ENCODE data around the gene DDX56. TPM values are rescaled to one million over a fixed set of nuclear protein-coding genes. Genes with fewer than 3 reads are reported as not detected.

The DDX56 gene
- total and polyA plus RNA-seq, 9 of the 15 experiments (the other 6 are each of a cell fraction or from before 2014, with no cell fraction given), result 33.0 to 145 (median 102) TPM

DNA sequence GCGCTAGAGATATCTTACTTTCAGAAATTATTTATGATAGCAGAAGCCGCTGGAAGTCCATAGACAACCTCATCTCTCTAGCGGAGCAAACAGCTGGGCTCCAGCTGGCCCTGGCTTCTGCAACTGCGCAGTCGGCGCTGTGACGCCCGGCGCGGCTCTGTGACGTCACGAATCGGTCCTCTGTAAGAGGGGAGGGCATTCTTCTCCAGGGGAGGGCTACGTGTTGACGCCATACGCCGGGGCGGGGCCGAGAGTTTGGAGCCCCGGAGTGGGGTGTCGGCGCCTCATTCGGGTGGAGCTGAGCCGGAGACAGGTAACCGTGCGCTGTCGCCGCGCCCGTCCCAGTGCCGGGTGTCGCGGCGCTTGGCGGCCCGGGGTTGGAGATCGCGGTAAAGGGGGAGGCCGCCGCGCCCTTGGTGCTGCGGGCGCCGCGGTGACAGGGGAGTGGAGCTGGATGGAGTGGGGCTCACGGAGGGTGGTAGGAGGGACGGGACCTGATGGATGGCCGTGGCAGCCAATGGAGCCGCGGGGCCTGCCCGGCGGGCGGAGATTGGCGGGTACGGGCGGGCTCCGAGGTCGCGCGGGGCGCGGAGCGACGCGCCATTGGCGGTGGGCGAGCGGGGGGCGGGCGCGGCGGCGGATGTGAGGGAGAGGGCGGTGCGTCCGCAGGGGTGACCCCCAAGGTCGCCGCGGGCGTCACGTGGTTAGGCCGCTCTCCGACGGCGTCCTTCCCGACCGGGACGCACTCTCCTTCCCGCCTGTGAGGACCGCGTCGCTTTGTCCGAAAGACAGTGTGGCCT, 32.8 kb upstream of the DDX56 start, which contains the start of gene OGDH (continued):
- TF ChIP-seq ZNF134 (CRISPR knock-in tag; conservative IDR thresholded peaks at IDR 0.05) (no peak; the same call in 1 of the 2 replicates), ZNF551 (CRISPR knock-in tag; IDR thresholded peaks at IDR 0.05) (no peak), PHTF2 (CRISPR knock-in tag; IDR thresholded peaks at IDR 0.05) (no peak), BRD4 (IDR thresholded peaks at IDR 0.05) (no peak), ZNF121 (CRISPR knock-in tag; conservative IDR thresholded peaks at IDR 0.05) (no peak), MYBL2 (IDR thresholded peaks at IDR 0.05; ENCODE audit: low read depth) (no peak), MYBL2 (CRISPR knock-in tag; IDR thresholded peaks at IDR 0.05; ENCODE audit: borderline replicate concordance) (no peak), MYC (IDR thresholded peaks at IDR 0.05; ENCODE audit: low read depth, low read length) (peak; percentile 90), MYC (CRISPR knock-in tag; IDR thresholded peaks at IDR 0.05; ENCODE audit: borderline replicate concordance, low read depth) (no peak), NFRKB (IDR thresholded peaks at IDR 0.05; ENCODE audit: low read depth) (no peak), ERF (CRISPR knock-in tag; IDR thresholded peaks at IDR 0.05) (no peak), CAMTA2 (CRISPR knock-in tag; conservative IDR thresholded peaks at IDR 0.05) (no peak), PCBP2 (IDR thresholded peaks at IDR 0.05; ENCODE audit: low read depth, low read length, poor library complexity, severe bottlenecking) (no peak), SREBF2 (CRISPR knock-in tag; IDR thresholded peaks at IDR 0.05) (no peak), PRMT5 (CRISPR knock-in tag; IDR thresholded peaks at IDR 0.05) (no peak), MCM5 (IDR thresholded peaks at IDR 0.05; ENCODE audit: low read depth) (no peak)
- TF ChIP-seq, protein P1, sequence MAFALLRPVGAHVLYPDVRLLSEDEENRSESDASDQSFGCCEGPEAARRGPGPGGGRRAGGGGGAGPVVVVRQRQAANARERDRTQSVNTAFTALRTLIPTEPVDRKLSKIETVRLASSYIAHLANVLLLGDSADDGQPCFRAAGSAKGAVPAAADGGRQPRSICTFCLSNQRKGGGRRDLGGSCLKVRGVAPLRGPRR (CRISPR knock-in tag; IDR thresholded peaks at IDR 0.05), result no peak
- TF ChIP-seq, protein P2, sequence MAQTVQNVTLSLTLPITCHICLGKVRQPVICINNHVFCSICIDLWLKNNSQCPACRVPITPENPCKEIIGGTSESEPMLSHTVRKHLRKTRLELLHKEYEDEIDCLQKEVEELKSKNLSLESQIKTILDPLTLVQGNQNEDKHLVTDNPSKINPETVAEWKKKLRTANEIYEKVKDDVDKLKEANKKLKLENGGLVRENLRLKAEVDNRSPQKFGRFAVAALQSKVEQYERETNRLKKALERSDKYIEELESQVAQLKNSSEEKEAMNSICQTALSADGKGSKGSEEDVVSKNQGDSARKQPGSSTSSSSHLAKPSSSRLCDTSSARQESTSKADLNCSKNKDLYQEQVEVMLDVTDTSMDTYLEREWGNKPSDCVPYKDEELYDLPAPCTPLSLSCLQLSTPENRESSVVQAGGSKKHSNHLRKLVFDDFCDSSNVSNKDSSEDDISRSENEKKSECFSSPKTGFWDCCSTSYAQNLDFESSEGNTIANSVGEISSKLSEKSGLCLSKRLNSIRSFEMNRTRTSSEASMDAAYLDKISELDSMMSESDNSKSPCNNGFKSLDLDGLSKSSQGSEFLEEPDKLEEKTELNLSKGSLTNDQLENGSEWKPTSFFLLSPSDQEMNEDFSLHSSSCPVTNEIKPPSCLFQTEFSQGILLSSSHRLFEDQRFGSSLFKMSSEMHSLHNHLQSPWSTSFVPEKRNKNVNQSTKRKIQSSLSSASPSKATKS (CRISPR knock-in tag; IDR thresholded peaks at IDR 0.05), result no peak
- TF ChIP-seq, protein P3, sequence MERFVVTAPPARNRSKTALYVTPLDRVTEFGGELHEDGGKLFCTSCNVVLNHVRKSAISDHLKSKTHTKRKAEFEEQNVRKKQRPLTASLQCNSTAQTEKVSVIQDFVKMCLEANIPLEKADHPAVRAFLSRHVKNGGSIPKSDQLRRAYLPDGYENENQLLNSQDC (CRISPR knock-in tag; IDR thresholded peaks at IDR 0.05), result no peak
- TF ChIP-seq, protein P4, sequence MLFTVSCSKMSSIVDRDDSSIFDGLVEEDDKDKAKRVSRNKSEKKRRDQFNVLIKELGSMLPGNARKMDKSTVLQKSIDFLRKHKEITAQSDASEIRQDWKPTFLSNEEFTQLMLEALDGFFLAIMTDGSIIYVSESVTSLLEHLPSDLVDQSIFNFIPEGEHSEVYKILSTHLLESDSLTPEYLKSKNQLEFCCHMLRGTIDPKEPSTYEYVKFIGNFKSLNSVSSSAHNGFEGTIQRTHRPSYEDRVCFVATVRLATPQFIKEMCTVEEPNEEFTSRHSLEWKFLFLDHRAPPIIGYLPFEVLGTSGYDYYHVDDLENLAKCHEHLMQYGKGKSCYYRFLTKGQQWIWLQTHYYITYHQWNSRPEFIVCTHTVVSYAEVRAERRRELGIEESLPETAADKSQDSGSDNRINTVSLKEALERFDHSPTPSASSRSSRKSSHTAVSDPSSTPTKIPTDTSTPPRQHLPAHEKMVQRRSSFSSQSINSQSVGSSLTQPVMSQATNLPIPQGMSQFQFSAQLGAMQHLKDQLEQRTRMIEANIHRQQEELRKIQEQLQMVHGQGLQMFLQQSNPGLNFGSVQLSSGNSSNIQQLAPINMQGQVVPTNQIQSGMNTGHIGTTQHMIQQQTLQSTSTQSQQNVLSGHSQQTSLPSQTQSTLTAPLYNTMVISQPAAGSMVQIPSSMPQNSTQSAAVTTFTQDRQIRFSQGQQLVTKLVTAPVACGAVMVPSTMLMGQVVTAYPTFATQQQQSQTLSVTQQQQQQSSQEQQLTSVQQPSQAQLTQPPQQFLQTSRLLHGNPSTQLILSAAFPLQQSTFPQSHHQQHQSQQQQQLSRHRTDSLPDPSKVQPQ (CRISPR knock-in tag; IDR thresholded peaks at IDR 0.05; ENCODE audit: borderline replicate concordance), result no peak
- TF ChIP-seq, protein P5, sequence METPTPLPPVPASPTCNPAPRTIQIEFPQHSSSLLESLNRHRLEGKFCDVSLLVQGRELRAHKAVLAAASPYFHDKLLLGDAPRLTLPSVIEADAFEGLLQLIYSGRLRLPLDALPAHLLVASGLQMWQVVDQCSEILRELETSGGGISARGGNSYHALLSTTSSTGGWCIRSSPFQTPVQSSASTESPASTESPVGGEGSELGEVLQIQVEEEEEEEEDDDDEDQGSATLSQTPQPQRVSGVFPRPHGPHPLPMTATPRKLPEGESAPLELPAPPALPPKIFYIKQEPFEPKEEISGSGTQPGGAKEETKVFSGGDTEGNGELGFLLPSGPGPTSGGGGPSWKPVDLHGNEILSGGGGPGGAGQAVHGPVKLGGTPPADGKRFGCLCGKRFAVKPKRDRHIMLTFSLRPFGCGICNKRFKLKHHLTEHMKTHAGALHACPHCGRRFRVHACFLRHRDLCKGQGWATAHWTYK (CRISPR knock-in tag; IDR thresholded peaks at IDR 0.05), result peak; percentile 40
- TF ChIP-seq, protein P6, sequence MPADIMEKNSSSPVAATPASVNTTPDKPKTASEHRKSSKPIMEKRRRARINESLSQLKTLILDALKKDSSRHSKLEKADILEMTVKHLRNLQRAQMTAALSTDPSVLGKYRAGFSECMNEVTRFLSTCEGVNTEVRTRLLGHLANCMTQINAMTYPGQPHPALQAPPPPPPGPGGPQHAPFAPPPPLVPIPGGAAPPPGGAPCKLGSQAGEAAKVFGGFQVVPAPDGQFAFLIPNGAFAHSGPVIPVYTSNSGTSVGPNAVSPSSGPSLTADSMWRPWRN (IDR thresholded peaks at IDR 0.05; ENCODE audit: low read depth), result no peak
